NCI-H345 treated with DMSO at 0.1 percent for 48 hours (cell line): Measurements from ENCODE around the gene FAR2.
"Not testable (repeated sequence)": the region's sequence is repeated elsewhere in the genome, so short reads cannot be mapped to it uniquely, and the experiment has no call there.

Experiments used
- DNase-seq: peaks from one replicate; lab custom pipeline; 2025; ENCODE audit not compliant: unreplicated experiment; lab: John Stamatoyannopoulos, UW

Gene FAR2

GRCh38 chr12:29232086-29232485 lies 83.0 kb downstream of the FAR2 start:
- DNase-seq, result no peak

GRCh38 chr12:29234552-29234951 lies 85.5 kb downstream of the FAR2 start:
- DNase-seq, result no peak

GRCh38 chr12:29234965-29235626 lies 86.0 kb downstream of the FAR2 start:
- no peak for DNase-seq

GRCh38 chr12:29238822-29239291 lies 89.8 kb downstream of the FAR2 start:
- DNase-seq, result no peak

GRCh38 chr12:29239336-29239735 lies 90.3 kb downstream of the FAR2 start:
- DNase-seq, result no peak

- no peak for DNase-seq
Measured at GRCh38 chr12:29240441-29240840, 91.4 kb downstream of the FAR2 start.

- no peak for DNase-seq
Measured at GRCh38 chr12:29241821-29242591, 92.9 kb downstream of the FAR2 start.

- no peak for DNase-seq
Measured at GRCh38 chr12:29242921-29243431, 93.9 kb downstream of the FAR2 start.

- DNase-seq, result no peak
Measured at GRCh38 chr12:29244159-29244765, 95.2 kb downstream of the FAR2 start.

- DNase-seq, result no peak
Measured at GRCh38 chr12:29245246-29245645, 96.2 kb downstream of the FAR2 start.

GRCh38 chr12:29249930-29250329 lies 100.9 kb downstream of the FAR2 start:
- no peak for DNase-seq

GRCh38 chr12:29253906-29254625 lies 105.0 kb downstream of the FAR2 start:
- no peak for DNase-seq

GRCh38 chr12:29255042-29255441 lies 106.0 kb downstream of the FAR2 start:
- DNase-seq, result no peak

- DNase-seq, result no peak
Measured at GRCh38 chr12:29256598-29256997, 107.5 kb downstream of the FAR2 start.

- not testable (repeated sequence) for DNase-seq
Measured at GRCh38 chr12:29257687-29258086, 108.6 kb downstream of the FAR2 start.

- no peak for DNase-seq
Measured at GRCh38 chr12:29264424-29264823, 115.3 kb downstream of the FAR2 start.

- no peak for DNase-seq
Measured at GRCh38 chr12:29269706-29270408, 120.8 kb downstream of the FAR2 start.

GRCh38 chr12:29270446-29270845 lies 121.4 kb downstream of the FAR2 start:
- DNase-seq, result no peak

- DNase-seq, result no peak
Measured at GRCh38 chr12:29273178-29273843, 124.2 kb downstream of the FAR2 start.

- DNase-seq, result no peak
Measured at GRCh38 chr12:29275834-29276233, 126.8 kb downstream of the FAR2 start.
